Naive thymus-derived CD4-positive, alpha-beta T cell (primary cell): ENCODE results near the gene USP13. TPM values are rescaled to one million over a fixed set of nuclear protein-coding genes. Genes with fewer than 3 reads are reported as not detected.
A peak's percentile ranks its signal among the peaks of the same experiment; 100 is the strongest.

Source experiments
- ATAC-seq: fragments of 150-1000 bp; cut with Tn5 transposase; 2 replicates; pipeline ENCODE4 v1.10.0; 2021; ENCODE audit warnings: mild to moderate bottlenecking, moderate library complexity
- CTCF ChIA-PET: fragments of 350-600 bp; sonication (Branson Sonifier 250); formaldehyde crosslinking; loops from one replicate; lab custom pipeline; 2021; ENCODE audit warnings: antibody characterized with exemption; lab: Charles Lee
- POLR2A ChIA-PET: fragments of 350-600 bp; sonication (Branson Sonifier 250); formaldehyde crosslinking; loops from one replicate; lab custom pipeline; 2021; ENCODE audit warnings: antibody characterized with exemption, inconsistent platforms; lab: Charles Lee
- DNase-seq, 9 donors: peaks; one replicate each; pipeline versions ENCODE4 v3.0.0 to v3.0.0-alpha.2; 2020 to 2022; ENCODE audit warnings: mixed read lengths in 1 of 9
- H3K27ac ChIP-seq: one replicate; pipeline ENCODE4 v1.7.0; 2013; ENCODE audit warnings: mild to moderate bottlenecking, low read depth, low read length, moderate library complexity
- H3K27me3 ChIP-seq, 2 donors: one replicate each; pipeline ENCODE4 v1.7.0; 2013; ENCODE audit warnings: low read length in 2 of 2, mild to moderate bottlenecking in 2 of 2, moderate library complexity in 2 of 2; ENCODE audit not compliant: control insufficient read depth in 2 of 2, insufficient read depth in 2 of 2
- H3K36me3 ChIP-seq, 3 experiments: 1 replicate in 2 of 3; 2 replicates in 1 of 3; pipeline ENCODE4 v1.7.0; 2013; ENCODE audit warnings: low read length in 3 of 3, mild to moderate bottlenecking in 3 of 3, moderate library complexity in 1 of 3; ENCODE audit not compliant: insufficient read depth in 3 of 3, control insufficient read depth in 2 of 3
- H3K4me1 ChIP-seq, 2 donors: one replicate each; pipeline ENCODE4 v1.7.0; 2013; ENCODE audit warnings: low read length in 2 of 2, mild to moderate bottlenecking in 2 of 2, moderate library complexity in 1 of 2; ENCODE audit not compliant: control insufficient read depth in 2 of 2, insufficient read depth in 2 of 2
- H3K4me3 ChIP-seq: 2 replicates; pipeline ENCODE4 v1.7.0; 2013; ENCODE audit warnings: mild to moderate bottlenecking, low read length
- H3K9me3 ChIP-seq, 3 experiments: 1 replicate in 2 of 3; 2 replicates in 1 of 3; pipeline ENCODE4 v1.7.0; 2013; ENCODE audit warnings: low read length in 3 of 3; ENCODE audit not compliant: control insufficient read depth in 2 of 3
- H3K27ac Mint-ChIP-seq, 9 donors: one replicate each; pipeline ENCODE4 v1.8.0; 2020 to 2022; ENCODE audit warnings: mixed read lengths in 9 of 9, mild to moderate bottlenecking in 8 of 9, moderate library complexity in 5 of 9, inconsistent platforms in 2 of 9
- H3K27me3 Mint-ChIP-seq, 5 donors: one replicate each; pipeline ENCODE4 v1.8.0; 2021 to 2022; ENCODE audit warnings: mixed read lengths in 5 of 5, mild to moderate bottlenecking in 1 of 5
- H3K36me3 Mint-ChIP-seq, 5 donors: one replicate each; pipeline ENCODE4 v1.8.0; 2020 to 2022; ENCODE audit warnings: mixed read lengths in 5 of 5, mild to moderate bottlenecking in 3 of 5, inconsistent platforms in 1 of 5
- H3K4me1 Mint-ChIP-seq, 7 donors: one replicate each; pipeline ENCODE4 v1.8.0; 2020 to 2022; ENCODE audit warnings: mixed read lengths in 7 of 7, mild to moderate bottlenecking in 3 of 7, inconsistent platforms in 1 of 7
- H3K4me3 Mint-ChIP-seq, 10 donors: one replicate each; pipeline ENCODE4 v1.8.0; 2020 to 2022; ENCODE audit warnings: mild to moderate bottlenecking in 10 of 10, mixed read lengths in 10 of 10, moderate library complexity in 6 of 10, inconsistent platforms in 2 of 10
- H3K9me3 Mint-ChIP-seq, 11 donors: one replicate each; pipeline ENCODE4 v1.8.0; 2020 to 2022; ENCODE audit warnings: mixed read lengths in 11 of 11, mild to moderate bottlenecking in 4 of 11, inconsistent platforms in 1 of 11, moderate library complexity in 1 of 11
- intact Hi-C, 2 donors: fragments of 100-400 bp; cut with micrococcal nuclease; formaldehyde crosslinking; loops; one replicate each; pipeline ENCODE4 v1.15.1; 2023
- polyA plus RNA-seq, 2 donors: library from polyadenylated mRNA; unstranded; fragments of 300-500 nt; fragmentation: Illumina TruSeq; gene quantifications; one replicate each; pipeline ENCODE4 v1.2.3, GENCODE V29; 2021
- total RNA-seq, 6 experiments: library from RNA in 5 of 6; stranded (reverse) in 5 of 6; gene quantifications; 1 replicate in 5 of 6; 2 replicates in 1 of 6; pipeline ENCODE4 v1.2.3 and lab custom pipeline; 2021 to 2026

Gene USP13
- total and polyA plus RNA-seq, 7 experiments from 2014 or later: 5.7 to 9.1 (median 7.7) TPM

GRCh38 chr3:179743913-179744312 is 91.1 kb downstream of the USP13 start:
- ChIA-PET POLR2A (no interaction called here), CTCF (no interaction called here)
- intact Hi-C loops: no loop called here
- H3K4me3 ChIP-seq: no peak overlapping the region
- peaks cover 3 to 44% (median 27%) of the 10 kb centered on the region in 5 donors for H3K36me3 Mint-ChIP-seq
- H3K27me3 ChIP-seq: no peaks in the 10 kb centered on the region
- peaks cover 0 to 30% (median 0%) of the 10 kb centered on the region in 3 experiments for H3K36me3 ChIP-seq
- H3K27ac ChIP-seq: no peak overlapping the region
- DNase-seq (no peak), ATAC-seq (peak; percentile 41)
- H3K4me1 Mint-ChIP-seq: peaks cover 0 to 14% (median 0%) of the 10 kb centered on the region in 7 donors
- no peak overlapping the region for H3K27ac Mint-ChIP-seq
- no peaks in the 10 kb centered on the region for H3K9me3 ChIP-seq
- H3K4me1 ChIP-seq: no peaks in the 10 kb centered on the region
- H3K9me3 Mint-ChIP-seq: no peaks in the 10 kb centered on the region
- H3K4me3 Mint-ChIP-seq: no peak overlapping the region
- H3K27me3 Mint-ChIP-seq: no peaks in the 10 kb centered on the region

- Mint-ChIP-seq H3K9me3 (no peaks in the 10 kb centered on the region), H3K27ac (no peak overlapping the region), H3K36me3 (peaks cover 3 to 47% (median 27%) of the 10 kb centered on the region in 5 donors), H3K27me3 (no peaks in the 10 kb centered on the region), H3K4me1 (peaks cover 0 to 14% (median 0%) of the 10 kb centered on the region in 7 donors), H3K4me3 (no peak overlapping the region)
- Histone ChIP-seq H3K4me1 (no peaks in the 10 kb centered on the region), H3K9me3 (no peaks in the 10 kb centered on the region), H3K27ac (no peak overlapping the region), H3K27me3 (no peaks in the 10 kb centered on the region), H3K4me3 (no peak overlapping the region), H3K36me3 (peaks cover 0 to 30% (median 0%) of the 10 kb centered on the region in 3 experiments)
- ATAC-seq: no peak
- intact Hi-C loops: no loop called here
- POLR2A ChIA-PET: no interaction called here
- CTCF ChIA-PET: no interaction called here
- DNase-seq: no peak
Measured at GRCh38 chr3:179744667-179745066, 91.8 kb downstream of the USP13 start.

- H3K4me3 Mint-ChIP-seq: no peak overlapping the region
- intact Hi-C loops: no loop called here
- Histone ChIP-seq H3K36me3 (peaks cover 0 to 26% (median 0%) of the 10 kb centered on the region in 3 experiments), H3K4me1 (no peaks in the 10 kb centered on the region), H3K27me3 (no peaks in the 10 kb centered on the region), H3K27ac (no peak overlapping the region), H3K4me3 (no peak overlapping the region), H3K9me3 (no peaks in the 10 kb centered on the region)
- no peaks in the 10 kb centered on the region for H3K27me3 Mint-ChIP-seq
- ATAC-seq (no peak), DNase-seq (no peak)
- H3K36me3 Mint-ChIP-seq: peaks cover 3 to 46% (median 26%) of the 10 kb centered on the region in 5 donors
- H3K27ac Mint-ChIP-seq: peak overlapping the region in 1 of 9 donors; percentile 12
- H3K4me1 Mint-ChIP-seq: peaks cover 0 to 11% (median 0%) of the 10 kb centered on the region in 7 donors
- no peaks in the 10 kb centered on the region for H3K9me3 Mint-ChIP-seq
- POLR2A ChIA-PET: no interaction called here
- CTCF ChIA-PET: no interaction called here
Measured at GRCh38 chr3:179745079-179745478, 92.2 kb downstream of the USP13 start.

GRCh38 chr3:179745716-179746115 is 92.9 kb downstream of the USP13 start:
- POLR2A ChIA-PET: no interaction called here
- Mint-ChIP-seq H3K27me3 (no peaks in the 10 kb centered on the region), H3K27ac (no peak overlapping the region), H3K4me3 (no peak overlapping the region), H3K4me1 (peaks cover 0 to 10% (median 0%) of the 10 kb centered on the region in 7 donors), H3K9me3 (no peaks in the 10 kb centered on the region), H3K36me3 (peaks cover 3 to 41% (median 21%) of the 10 kb centered on the region in 5 donors)
- DNase-seq (no peak), ATAC-seq (no peak)
- Histone ChIP-seq H3K4me1 (no peaks in the 10 kb centered on the region), H3K9me3 (no peaks in the 10 kb centered on the region), H3K27me3 (no peaks in the 10 kb centered on the region), H3K36me3 (peaks cover 0 to 23% (median 0%) of the 10 kb centered on the region in 3 experiments), H3K4me3 (no peak overlapping the region), H3K27ac (no peak overlapping the region)
- CTCF ChIA-PET: no interaction called here
- intact Hi-C loops: no loop called here

- intact Hi-C loops: no loop called here
- H3K4me1 ChIP-seq: no peaks in the 10 kb centered on the region
- DNase-seq (peak in 1 of 9 donors; percentile 1), ATAC-seq (no peak)
- no peak overlapping the region for H3K4me3 Mint-ChIP-seq
- H3K27ac ChIP-seq: no peak overlapping the region
- peaks cover 0 to 43% (median 17%) of the 10 kb centered on the region in 5 donors for H3K36me3 Mint-ChIP-seq
- H3K27me3 Mint-ChIP-seq: no peaks in the 10 kb centered on the region
- peaks cover 0 to 9% (median 0%) of the 10 kb centered on the region in 3 experiments for H3K36me3 ChIP-seq
- ChIA-PET CTCF (no interaction called here), POLR2A (no interaction called here)
- H3K27ac Mint-ChIP-seq: peak overlapping the region in 1 of 9 donors; percentile 11
- H3K4me3 ChIP-seq: no peak overlapping the region
- H3K9me3 ChIP-seq: no peaks in the 10 kb centered on the region
- no peaks in the 10 kb centered on the region for H3K27me3 ChIP-seq
- H3K4me1 Mint-ChIP-seq: no peaks in the 10 kb centered on the region
- H3K9me3 Mint-ChIP-seq: no peaks in the 10 kb centered on the region
Measured at GRCh38 chr3:179750720-179751328, 98.0 kb downstream of the USP13 start.

- intact Hi-C loops: no loop called here
- ATAC-seq: no peak
- Mint-ChIP-seq H3K36me3 (peaks cover 6 to 81% (median 49%) of the 10 kb centered on the region in 5 donors), H3K27me3 (no peaks in the 10 kb centered on the region), H3K9me3 (no peaks in the 10 kb centered on the region), H3K27ac (no peak overlapping the region), H3K4me1 (peaks cover 0 to 3% (median 0%) of the 10 kb centered on the region in 7 donors), H3K4me3 (no peak overlapping the region)
- H3K9me3 ChIP-seq: no peaks in the 10 kb centered on the region
- H3K4me1 ChIP-seq: no peaks in the 10 kb centered on the region
- no peak for DNase-seq
- H3K27me3 ChIP-seq: no peaks in the 10 kb centered on the region
- POLR2A ChIA-PET: no interaction called here
- no peak overlapping the region for H3K4me3 ChIP-seq
- H3K27ac ChIP-seq: no peak overlapping the region
- CTCF ChIA-PET: no interaction called here
- H3K36me3 ChIP-seq: peaks cover 0 to 23% (median 0%) of the 10 kb centered on the region in 3 experiments
Measured at GRCh38 chr3:179760944-179761343, 108.1 kb downstream of the USP13 start.

- Mint-ChIP-seq H3K4me3 (no peak overlapping the region), H3K9me3 (no peaks in the 10 kb centered on the region), H3K4me1 (peaks cover 0 to 3% (median 0%) of the 10 kb centered on the region in 7 donors), H3K36me3 (peaks cover 10 to 69% (median 41%) of the 10 kb centered on the region in 5 donors), H3K27ac (no peak overlapping the region), H3K27me3 (no peaks in the 10 kb centered on the region)
- H3K4me1 ChIP-seq: no peaks in the 10 kb centered on the region
- no peaks in the 10 kb centered on the region for H3K27me3 ChIP-seq
- intact Hi-C loops: no loop called here
- peaks cover 0 to 36% (median 0%) of the 10 kb centered on the region in 3 experiments for H3K36me3 ChIP-seq
- CTCF ChIA-PET: no interaction called here
- H3K27ac ChIP-seq: no peak overlapping the region
- ATAC-seq (no peak), DNase-seq (no peak)
- POLR2A ChIA-PET: no interaction called here
- no peaks in the 10 kb centered on the region for H3K9me3 ChIP-seq
- H3K4me3 ChIP-seq: no peak overlapping the region
Measured at GRCh38 chr3:179765396-179765795, 112.6 kb downstream of the USP13 start.
